Activated naive CD8-positive, alpha-beta T cell (primary cell): ENCODE data around the gene MED14.
A peak's percentile ranks its signal among the peaks of the same experiment; 100 is the strongest.
"Not testable (repeated sequence)": the region's sequence is repeated elsewhere in the genome, so short reads cannot be mapped to it uniquely, and the experiment has no call there.

Source experiments
- H3K27ac Mint-ChIP-seq: one replicate; pipeline ENCODE4 v1.8.0; 2021; ENCODE audit warnings: mixed read lengths
- H3K27me3 Mint-ChIP-seq: one replicate; pipeline ENCODE4 v1.8.0; 2021; ENCODE audit warnings: mixed read lengths
- H3K36me3 Mint-ChIP-seq: one replicate; pipeline ENCODE4 v1.8.0; 2021; ENCODE audit warnings: mixed read lengths
- H3K4me1 Mint-ChIP-seq: one replicate; pipeline ENCODE4 v1.8.0; 2021; ENCODE audit warnings: low read depth, mixed read lengths
- H3K4me3 Mint-ChIP-seq: one replicate; pipeline ENCODE4 v1.8.0; 2021; ENCODE audit warnings: mild to moderate bottlenecking, mixed read lengths
- H3K9me3 Mint-ChIP-seq: one replicate; pipeline ENCODE4 v1.8.0; 2021; ENCODE audit warnings: low read depth, mixed read lengths

Gene MED14

GRCh38 chrX:40735325-40736169, at the start of gene MED14:
MED14 (minus strand) TSS chrX:40735542; CDS start chrX:40735412, 130 bp downstream.
- peak within 1 kb of the TSS; percentile 95 for H3K27ac Mint-ChIP-seq
- H3K27me3 Mint-ChIP-seq, result no peaks in the 10 kb centered on the region
- no peaks in the 10 kb centered on the region for H3K36me3 Mint-ChIP-seq
- H3K9me3 Mint-ChIP-seq, result no peaks in the 10 kb centered on the region
- peaks cover 59% of the 10 kb centered on the region for H3K4me1 Mint-ChIP-seq
- H3K4me3 Mint-ChIP-seq, result peak within 1 kb of the TSS; percentile 90

DNA sequence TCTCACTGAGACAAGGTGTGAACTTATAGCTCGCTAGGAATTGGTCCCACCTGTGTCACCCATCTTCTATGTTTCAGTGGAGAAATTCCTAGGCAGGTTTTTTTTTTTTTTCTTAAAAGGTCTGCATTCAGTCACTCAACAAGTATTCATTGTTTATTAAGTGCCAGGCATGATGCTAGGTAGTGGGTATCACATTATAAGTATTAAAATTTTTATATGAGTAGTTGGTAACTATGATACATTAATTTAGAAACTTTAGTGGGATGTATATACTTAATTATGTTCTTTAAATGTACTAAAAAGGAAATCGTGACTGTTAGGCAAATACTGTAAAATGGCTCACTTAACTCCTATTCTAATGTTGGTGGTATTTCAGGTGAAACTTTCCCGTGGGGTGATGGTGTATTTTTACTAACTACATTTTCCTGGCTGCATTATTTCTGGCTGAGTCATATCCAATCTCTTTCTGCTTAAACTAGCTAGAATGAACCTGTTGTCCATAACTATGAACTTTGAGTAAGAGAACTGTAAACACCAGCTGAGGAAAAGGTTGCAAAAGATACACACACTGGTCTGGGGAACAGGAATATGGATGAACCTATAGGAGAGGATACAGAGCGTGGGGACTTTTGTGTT, 49.3 kb upstream of the MED14 start:
- Mint-ChIP-seq H3K27me3 (no peaks in the 10 kb centered on the region), H3K27ac (no peak overlapping the region), H3K9me3 (no peaks in the 10 kb centered on the region), H3K4me3 (no peak overlapping the region), H3K36me3 (no peaks in the 10 kb centered on the region), H3K4me1 (no peaks in the 10 kb centered on the region)

- H3K27me3 Mint-ChIP-seq, H3K36me3 Mint-ChIP-seq, H3K27ac Mint-ChIP-seq, H3K4me1 Mint-ChIP-seq, H3K4me3 Mint-ChIP-seq, H3K9me3 Mint-ChIP-seq: not testable (repeated sequence)
Measured at GRCh38 chrX:40782644-40783259, 47.4 kb upstream of the MED14 start.

GRCh38 chrX:40780951-40781350, 45.6 kb upstream of the MED14 start:
- Mint-ChIP-seq H3K4me3 (no peak overlapping the region), H3K9me3 (no peaks in the 10 kb centered on the region), H3K27ac (no peak overlapping the region), H3K4me1 (no peaks in the 10 kb centered on the region), H3K36me3 (no peaks in the 10 kb centered on the region), H3K27me3 (no peaks in the 10 kb centered on the region)

- no peak overlapping the region for H3K27ac Mint-ChIP-seq
- H3K27me3 Mint-ChIP-seq, result no peaks in the 10 kb centered on the region
- no peak overlapping the region for H3K4me3 Mint-ChIP-seq
- H3K36me3 Mint-ChIP-seq, result no peaks in the 10 kb centered on the region
- H3K9me3 Mint-ChIP-seq, result no peaks in the 10 kb centered on the region
- no peaks in the 10 kb centered on the region for H3K4me1 Mint-ChIP-seq
Measured at GRCh38 chrX:40780082-40780481, 44.7 kb upstream of the MED14 start.

DNA sequence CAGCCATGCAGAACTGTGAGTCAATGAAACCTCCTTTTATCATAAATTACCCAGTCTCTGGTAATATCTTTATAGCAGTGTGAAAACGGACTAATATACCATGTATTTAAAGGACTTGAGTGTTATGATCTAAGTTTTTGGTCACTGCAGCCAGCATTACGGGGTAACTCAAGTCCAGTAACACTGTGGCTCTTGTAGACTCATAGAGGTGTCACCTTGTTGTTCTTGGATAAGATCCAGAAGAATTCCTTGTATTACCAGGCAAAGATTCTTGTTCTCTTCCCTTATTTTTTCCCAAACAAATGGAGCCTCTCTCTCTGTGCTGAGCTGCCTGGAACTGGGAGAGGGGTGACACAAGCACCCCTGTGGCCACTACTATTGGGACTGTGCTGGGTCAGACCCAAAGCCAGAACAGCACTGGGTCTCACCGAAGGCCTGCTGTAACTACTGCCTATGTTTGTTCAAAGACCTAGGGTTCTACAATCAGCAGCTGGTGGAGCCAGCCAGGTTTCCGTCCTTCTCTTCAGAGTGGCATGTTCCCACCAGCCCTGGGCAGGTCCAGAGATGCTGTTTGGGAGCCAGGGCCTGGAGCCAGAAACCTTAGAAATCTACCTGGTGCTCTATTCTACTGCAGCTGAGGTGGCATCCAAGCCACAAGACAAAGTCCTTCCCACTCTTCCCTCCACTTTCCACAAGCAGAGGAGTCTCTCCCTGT, 43.7 kb upstream of the MED14 start:
- Mint-ChIP-seq H3K27me3 (no peaks in the 10 kb centered on the region), H3K4me1 (no peaks in the 10 kb centered on the region), H3K9me3 (no peaks in the 10 kb centered on the region), H3K36me3 (no peaks in the 10 kb centered on the region), H3K27ac (no peak overlapping the region), H3K4me3 (no peak overlapping the region)

- H3K27ac Mint-ChIP-seq, result no peak overlapping the region
- no peaks in the 10 kb centered on the region for H3K27me3 Mint-ChIP-seq
- no peak overlapping the region for H3K4me3 Mint-ChIP-seq
- H3K36me3 Mint-ChIP-seq, result no peaks in the 10 kb centered on the region
- no peaks in the 10 kb centered on the region for H3K9me3 Mint-ChIP-seq
- H3K4me1 Mint-ChIP-seq, result no peaks in the 10 kb centered on the region
Measured at GRCh38 chrX:40773809-40774208, 38.5 kb upstream of the MED14 start.

- Mint-ChIP-seq H3K27ac (no peak overlapping the region), H3K4me3 (no peak overlapping the region), H3K36me3 (no peaks in the 10 kb centered on the region), H3K9me3 (no peaks in the 10 kb centered on the region), H3K27me3 (no peaks in the 10 kb centered on the region), H3K4me1 (no peaks in the 10 kb centered on the region)
Measured at GRCh38 chrX:40773188-40773587, 37.8 kb upstream of the MED14 start.

GRCh38 chrX:40772290-40772689, 36.9 kb upstream of the MED14 start:
- no peak overlapping the region for H3K4me3 Mint-ChIP-seq
- H3K9me3 Mint-ChIP-seq, result no peaks in the 10 kb centered on the region
- no peaks in the 10 kb centered on the region for H3K36me3 Mint-ChIP-seq
- H3K27ac Mint-ChIP-seq, result no peak overlapping the region
- no peaks in the 10 kb centered on the region for H3K27me3 Mint-ChIP-seq
- no peaks in the 10 kb centered on the region for H3K4me1 Mint-ChIP-seq

DNA sequence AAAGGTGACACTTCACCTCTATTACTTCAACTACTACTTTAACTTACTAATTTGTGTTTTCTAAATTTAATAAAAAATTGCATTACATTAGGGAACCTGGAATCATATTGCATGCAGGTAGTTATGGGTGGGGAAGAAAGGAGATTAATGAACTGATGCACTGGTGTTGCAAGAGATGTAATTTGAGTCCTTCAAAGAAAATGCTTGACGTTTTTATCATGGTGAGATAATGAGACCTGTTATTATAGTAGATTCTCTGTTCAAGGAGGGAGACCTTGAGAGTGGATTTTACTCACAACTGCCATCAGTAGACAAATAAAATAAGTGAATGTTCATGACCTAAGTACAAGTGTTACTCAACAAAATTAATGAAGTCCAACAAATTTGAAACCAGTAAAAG, 26.4 kb upstream of the MED14 start:
- Mint-ChIP-seq H3K9me3 (no peaks in the 10 kb centered on the region), H3K36me3 (no peaks in the 10 kb centered on the region), H3K4me1 (no peaks in the 10 kb centered on the region), H3K27me3 (no peaks in the 10 kb centered on the region), H3K27ac (no peak overlapping the region), H3K4me3 (no peak overlapping the region)

GRCh38 chrX:40759374-40759773, 24.0 kb upstream of the MED14 start:
- Mint-ChIP-seq H3K27ac (no peak overlapping the region), H3K36me3 (no peaks in the 10 kb centered on the region), H3K4me1 (no peaks in the 10 kb centered on the region), H3K4me3 (no peak overlapping the region), H3K9me3 (no peaks in the 10 kb centered on the region), H3K27me3 (no peaks in the 10 kb centered on the region)

- H3K36me3 Mint-ChIP-seq, result no peaks in the 10 kb centered on the region
- H3K9me3 Mint-ChIP-seq, result no peaks in the 10 kb centered on the region
- no peak overlapping the region for H3K27ac Mint-ChIP-seq
- no peaks in the 10 kb centered on the region for H3K4me1 Mint-ChIP-seq
- H3K27me3 Mint-ChIP-seq, result no peaks in the 10 kb centered on the region
- H3K4me3 Mint-ChIP-seq, result no peak overlapping the region
Measured at GRCh38 chrX:40757058-40757457, 21.7 kb upstream of the MED14 start.

DNA sequence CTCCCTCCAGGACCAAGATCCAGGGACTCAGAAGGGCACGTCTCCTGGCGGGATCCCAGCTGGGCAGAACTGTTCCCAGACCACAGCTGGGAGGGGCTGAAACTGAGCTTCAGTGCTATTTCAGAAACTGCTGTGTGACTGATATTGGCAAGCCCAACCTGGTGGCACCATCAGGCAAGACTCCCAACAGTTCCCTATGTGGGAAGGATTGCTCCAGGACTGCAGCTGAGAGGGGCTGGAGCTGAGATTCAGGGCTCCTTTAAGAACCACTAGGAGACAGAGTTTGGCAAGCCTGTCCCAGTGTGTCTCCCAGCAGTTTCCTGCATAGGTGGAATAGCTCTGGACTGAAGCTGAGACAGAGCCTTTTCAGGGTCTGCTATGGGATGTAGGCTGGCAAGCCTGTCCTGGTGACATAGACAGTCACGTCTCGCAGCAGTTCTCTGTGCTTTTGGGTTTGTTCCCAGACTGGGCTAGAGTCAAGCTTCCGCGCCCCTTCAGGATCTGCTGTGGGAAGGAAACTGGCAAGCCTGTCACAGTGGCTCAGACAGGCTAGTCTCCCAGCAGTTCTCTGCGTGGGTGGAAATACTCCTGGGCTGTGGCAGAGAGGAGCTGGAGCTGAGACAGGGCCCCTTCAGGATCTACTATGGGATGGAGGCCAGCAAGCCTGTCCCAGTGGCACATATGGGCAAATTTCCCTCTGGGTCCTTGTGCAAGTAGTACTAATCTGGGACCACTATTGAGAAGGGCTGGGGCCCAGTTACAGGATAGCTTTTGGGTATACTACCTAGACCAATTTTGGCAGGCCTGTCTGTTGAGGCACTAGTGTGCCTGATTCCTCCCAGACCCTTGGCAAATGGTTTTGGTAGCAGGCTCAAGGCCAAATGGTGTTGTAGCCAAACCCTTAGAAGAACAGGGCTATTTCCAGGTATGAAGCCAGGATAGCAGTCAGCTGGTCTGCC, 20.2 kb upstream of the MED14 start:
- no peaks in the 10 kb centered on the region for H3K27me3 Mint-ChIP-seq
- no peak overlapping the region for H3K4me3 Mint-ChIP-seq
- H3K9me3 Mint-ChIP-seq, result no peaks in the 10 kb centered on the region
- peaks cover 1% of the 10 kb centered on the region for H3K4me1 Mint-ChIP-seq
- no peak overlapping the region for H3K27ac Mint-ChIP-seq
- H3K36me3 Mint-ChIP-seq, result no peaks in the 10 kb centered on the region
